GM19463 (cell line): ENCODE measurements around the gene ALDH9A1.
"Not testable (repeated sequence)": the region's sequence is repeated elsewhere in the genome, so short reads cannot be mapped to it uniquely, and the experiment has no call there.

Source experiments
- ATAC-seq: cut with Tn5 transposase; IDR thresholded peaks from one replicate; pipeline ENCODE4 v1.9.1; 2021; ENCODE audit warnings: mild to moderate bottlenecking, moderate library complexity; ENCODE audit not compliant: unreplicated experiment

ALDH9A1 gene

GRCh38 chr1:165697881-165698760 lies at the start of gene ALDH9A1:
Gene ALDH9A1, minus strand, starts transcription at chr1:165698562. Its CDS starts 4 bp downstream, at chr1:165698558.
- peak; percentile 93 for ATAC-seq

GRCh38 chr1:165747632-165748447 lies 49.5 kb upstream of the ALDH9A1 start:
- no peak for ATAC-seq

- not testable (repeated sequence) for ATAC-seq
Measured at GRCh38 chr1:165744913-165745312, 46.6 kb upstream of the ALDH9A1 start.

- ATAC-seq = no peak
Measured at GRCh38 chr1:165742194-165742593, 43.8 kb upstream of the ALDH9A1 start.

GRCh38 chr1:165738794-165739193 lies 40.4 kb upstream of the ALDH9A1 start:
- ATAC-seq = peak; percentile 97

GRCh38 chr1:165737196-165737595 lies 38.8 kb upstream of the ALDH9A1 start:
- ATAC-seq = no peak

- ATAC-seq = no peak
Measured at GRCh38 chr1:165734906-165735305, 36.5 kb upstream of the ALDH9A1 start.

GRCh38 chr1:165726841-165727240 lies 28.5 kb upstream of the ALDH9A1 start:
- ATAC-seq = no peak

GRCh38 chr1:165726169-165726568 lies 27.8 kb upstream of the ALDH9A1 start:
- ATAC-seq = no peak

GRCh38 chr1:165717918-165718515 lies 19.7 kb upstream of the ALDH9A1 start:
- ATAC-seq = peak; percentile 75

- not testable (repeated sequence) for ATAC-seq
Measured at GRCh38 chr1:165716265-165717051, 18.1 kb upstream of the ALDH9A1 start.

GRCh38 chr1:165712764-165713163 lies 14.4 kb upstream of the ALDH9A1 start:
- no peak for ATAC-seq

GRCh38 chr1:165707984-165708706 lies 9.8 kb upstream of the ALDH9A1 start:
- no peak for ATAC-seq

GRCh38 chr1:165703648-165704047 lies 5.3 kb upstream of the ALDH9A1 start:
- no peak for ATAC-seq

GRCh38 chr1:165701922-165702321 lies 3.6 kb upstream of the ALDH9A1 start:
- ATAC-seq = not testable (repeated sequence)

- ATAC-seq = no peak
Measured at GRCh38 chr1:165699577-165699976, 1.2 kb upstream of the ALDH9A1 start.

- ATAC-seq = no peak
Measured at GRCh38 chr1:165698761-165699052, 345 bp upstream of the ALDH9A1 start.

- no peak for ATAC-seq
Measured at GRCh38 chr1:165697491-165697880, 876 bp downstream of the ALDH9A1 start.

- no peak for ATAC-seq
Measured at GRCh38 chr1:165696625-165697100, 1.7 kb downstream of the ALDH9A1 start.

GRCh38 chr1:165695031-165695430 lies 3.3 kb downstream of the ALDH9A1 start:
- ATAC-seq = no peak
